ENCODE measurements around the gene TBPL2.

Gene TBPL2

GRCh38 chr14:55399183-55399582, 41.2 kb downstream of the TBPL2 start:
- no peak for DNase-seq (ENCODE audit: low read depth in 2 of 2)
- no peak overlapping the region for H3K4me3 ChIP-seq (replicated peaks in 1 of 2; ENCODE audit: low read depth in 2 of 2, low read length in 2 of 2)
- no peak for TF ChIP-seq CTCF (IDR thresholded peaks at IDR 0.05; ENCODE audit: low read depth, low read length)

- DNase-seq (ENCODE audit: low read depth in 2 of 2): peak; percentile 95 to 98
- no peak for TF ChIP-seq CTCF (IDR thresholded peaks at IDR 0.05; ENCODE audit: low read depth, low read length)
- no peak overlapping the region for H3K4me3 ChIP-seq (replicated peaks in 1 of 2; ENCODE audit: low read depth in 2 of 2, low read length in 2 of 2)
Measured at GRCh38 chr14:55398679-55399078, 41.7 kb downstream of the TBPL2 start.

GRCh38 chr14:55389330-55389729, 51.1 kb downstream of the TBPL2 start:
- no peak overlapping the region for H3K4me3 ChIP-seq (replicated peaks in 1 of 2; ENCODE audit: low read depth in 2 of 2, low read length in 2 of 2)
- TF ChIP-seq CTCF (IDR thresholded peaks at IDR 0.05; ENCODE audit: low read depth, low read length): no peak
- DNase-seq (ENCODE audit: low read depth in 2 of 2): peak in 1 of 2 donors; percentile 55

DNA sequence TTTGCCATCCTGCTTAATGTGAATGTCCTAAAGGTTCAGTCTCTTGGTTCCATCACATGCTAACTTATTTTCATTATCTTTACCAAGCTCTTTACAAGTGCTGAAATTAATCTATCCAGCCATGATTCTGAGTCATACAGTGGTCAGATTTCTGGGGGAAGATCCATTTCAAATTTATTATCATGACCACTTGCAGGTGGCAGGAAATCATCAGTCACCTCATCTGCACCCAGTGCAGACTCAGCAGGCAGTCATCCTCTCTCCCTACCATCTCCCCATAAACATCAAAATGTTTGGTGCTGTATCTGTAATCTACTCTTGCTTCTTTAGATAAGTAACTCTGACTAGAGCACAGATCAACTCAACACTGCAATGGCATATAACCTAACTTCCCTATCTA, 52.3 kb downstream of the TBPL2 start:
- DNase-seq (ENCODE audit: low read depth in 2 of 2): peak in 1 of 2 donors; percentile 21
- TF ChIP-seq CTCF (IDR thresholded peaks at IDR 0.05; ENCODE audit: low read depth, low read length): no peak
- H3K4me3 ChIP-seq (replicated peaks in 1 of 2; ENCODE audit: low read depth in 2 of 2, low read length in 2 of 2): no peak overlapping the region

DNA sequence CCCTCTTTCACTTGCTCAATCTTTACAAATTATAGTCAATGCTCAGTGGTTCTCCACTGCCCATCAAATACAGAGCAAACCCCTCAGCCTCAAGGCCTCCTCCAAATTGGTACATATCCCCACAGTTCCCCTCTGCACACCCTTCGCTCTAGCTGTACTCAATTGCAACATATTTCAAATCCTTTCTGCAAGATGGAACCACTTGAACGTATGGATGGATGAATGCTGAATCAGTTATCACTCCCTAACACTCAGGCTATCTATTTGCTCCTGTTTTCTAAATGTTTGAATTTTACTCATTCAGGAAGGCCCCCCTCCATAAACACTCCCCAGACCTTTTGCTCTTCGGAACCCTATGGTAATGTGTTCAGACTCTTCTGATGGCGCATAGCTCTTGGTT, 53.3 kb downstream of the TBPL2 start:
- no peak for DNase-seq (ENCODE audit: low read depth in 2 of 2)
- no peak for TF ChIP-seq CTCF (IDR thresholded peaks at IDR 0.05; ENCODE audit: low read depth, low read length)
- H3K4me3 ChIP-seq (replicated peaks in 1 of 2; ENCODE audit: low read depth in 2 of 2, low read length in 2 of 2): no peak overlapping the region

DNA sequence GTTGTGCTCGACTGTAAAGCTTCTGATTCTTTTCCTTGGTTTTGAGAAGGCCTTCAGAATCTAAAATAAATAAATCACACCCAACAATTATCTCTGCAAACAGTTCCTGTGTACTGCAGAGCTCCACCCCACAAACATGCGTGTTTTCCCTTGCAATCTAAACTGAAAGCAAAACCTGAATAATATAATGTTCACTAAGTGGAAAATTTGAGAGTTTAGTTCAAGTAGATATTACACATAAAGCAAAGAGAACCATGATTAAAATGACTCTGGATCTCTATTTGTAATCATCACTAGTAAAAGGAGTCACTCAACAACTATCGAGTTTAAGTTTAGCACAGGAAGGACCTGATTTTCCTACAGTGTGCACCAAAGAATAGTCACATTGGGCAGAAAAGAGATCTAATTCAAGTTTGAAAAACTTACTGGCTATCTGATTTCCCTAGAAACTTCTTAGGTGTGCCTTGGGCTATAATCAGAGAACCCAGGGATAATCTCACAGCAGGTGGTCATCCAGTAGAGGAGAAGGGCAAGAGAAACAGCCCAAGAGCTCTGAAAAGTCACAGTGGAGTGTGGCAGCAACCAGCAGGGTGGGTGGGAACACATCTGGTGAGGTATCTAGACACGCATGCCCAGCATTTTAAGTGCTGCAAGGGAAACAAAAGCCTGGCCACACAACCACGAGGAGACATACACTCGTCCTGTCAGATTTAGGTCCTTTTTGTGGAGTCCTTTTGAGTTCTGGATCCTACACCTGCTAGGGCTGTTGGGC, 54.2 kb downstream of the TBPL2 start:
- H3K4me3 ChIP-seq (replicated peaks in 1 of 2; ENCODE audit: low read depth in 2 of 2, low read length in 2 of 2): no peak overlapping the region
- TF ChIP-seq CTCF (IDR thresholded peaks at IDR 0.05; ENCODE audit: low read depth, low read length): no peak
- DNase-seq (ENCODE audit: low read depth in 2 of 2): no peak

GRCh38 chr14:55384536-55384935, 55.9 kb downstream of the TBPL2 start:
- DNase-seq (ENCODE audit: low read depth in 2 of 2): no peak
- no peak overlapping the region for H3K4me3 ChIP-seq (replicated peaks in 1 of 2; ENCODE audit: low read depth in 2 of 2, low read length in 2 of 2)
- TF ChIP-seq CTCF (IDR thresholded peaks at IDR 0.05; ENCODE audit: low read depth, low read length): no peak
